OCI-LY3 (cell line): ENCODE data around the gene AMDHD2.

Source experiments
- CTCF ChIP-seq: fragments of 200-600, 300-600 bp; sonication (generic); IDR thresholded peaks from 2 replicates; pipeline ENCODE4 v1.5.1; 2014; ENCODE audit warnings: antibody characterized with exemption, low read length, low read depth
- EZH2phosphoT487 ChIP-seq: fragments of 200-600 bp; shearing (Covaris generic); IDR thresholded peaks from 2 replicates; pipeline ENCODE4 v1.6.1; 2018; ENCODE audit warnings: antibody characterized with exemption, mixed run types, low read depth

GRCh38 chr16:2480948-2481347, 39.2 kb upstream of the AMDHD2 start:
- no peak for TF ChIP-seq CTCF
- no peak for TF ChIP-seq EZH2phosphoT487
